Naive thymus-derived CD8-positive, alpha-beta T cell (primary cell): Measurements from ENCODE around the gene EID2B. TPM values are rescaled to one million over a fixed set of nuclear protein-coding genes. Genes with fewer than 3 reads are reported as not detected.

ENCODE experiments used
- ATAC-seq, 2 donors: fragments of 150-1000 bp; cut with Tn5 transposase in 1 of 2; sonication (Bioruptor Pico), chemical (Tn5 transposase) in 1 of 2; 1 replicate in 1 of 2; 2 replicates in 1 of 2; pipeline ENCODE4 v1.10.0; 2021; ENCODE audit warnings: mild to moderate bottlenecking in 2 of 2, moderate library complexity in 2 of 2
- POLR2A ChIA-PET: fragments of 350-600 bp; sonication (Branson Sonifier 250); formaldehyde crosslinking; loops from one replicate; lab custom pipeline; 2021; ENCODE audit warnings: antibody characterized with exemption; lab: Charles Lee
- DNase-seq, 10 donors: peaks; one replicate each; pipeline versions ENCODE4 v3.0.0 to v3.0.0-alpha.2; 2020 to 2022
- H3K27ac Mint-ChIP-seq, 10 donors: one replicate each; pipeline ENCODE4 v1.8.0; 2020 to 2022; ENCODE audit warnings: mild to moderate bottlenecking in 10 of 10, mixed read lengths in 10 of 10, moderate library complexity in 4 of 10, inconsistent platforms in 1 of 10
- H3K27me3 Mint-ChIP-seq, 5 donors: one replicate each; pipeline ENCODE4 v1.8.0; 2021 to 2022; ENCODE audit warnings: mixed read lengths in 5 of 5
- H3K36me3 Mint-ChIP-seq, 3 donors: one replicate each; pipeline ENCODE4 v1.8.0; 2020 to 2022; ENCODE audit warnings: mixed read lengths in 3 of 3, mild to moderate bottlenecking in 2 of 3, inconsistent platforms in 1 of 3
- H3K4me1 Mint-ChIP-seq, 4 donors: one replicate each; pipeline ENCODE4 v1.8.0; 2021 to 2022; ENCODE audit warnings: mixed read lengths in 4 of 4
- H3K4me3 Mint-ChIP-seq, 10 donors: one replicate each; pipeline ENCODE4 v1.8.0; 2020 to 2022; ENCODE audit warnings: mild to moderate bottlenecking in 10 of 10, mixed read lengths in 10 of 10, moderate library complexity in 6 of 10, inconsistent platforms in 1 of 10
- H3K9me3 Mint-ChIP-seq, 9 donors: one replicate each; pipeline ENCODE4 v1.8.0; 2020 to 2022; ENCODE audit warnings: mixed read lengths in 9 of 9, mild to moderate bottlenecking in 3 of 9, inconsistent platforms in 1 of 9, moderate library complexity in 1 of 9
- polyA plus RNA-seq, 3 donors: library from polyadenylated mRNA; unstranded; fragments of 300-500 nt; fragmentation: Illumina TruSeq; gene quantifications; one replicate each; pipeline ENCODE4 v1.2.3, GENCODE V29; 2021
- total RNA-seq, 8 experiments: library from RNA in 2 of 8; stranded (reverse) in 2 of 8; gene quantifications; one replicate each; pipeline ENCODE4 v1.2.3 and lab custom pipeline; 2021 to 2026

Gene EID2B
- total and polyA plus RNA-seq, 5 experiments from 2014 or later = 4.9 to 7.7 (median 6.4) TPM

- H3K27me3 Mint-ChIP-seq = no peaks in the 10 kb centered on the region
- H3K9me3 Mint-ChIP-seq = no peaks in the 10 kb centered on the region
- POLR2A ChIA-PET = interaction anchor here (0.6 kb wide), 1 partner anchor 87 kb away, joined by 4 read pairs; no protein-coding TSS in a partner anchor
- no peak overlapping the region for H3K4me3 Mint-ChIP-seq
- ATAC-seq (no peak), DNase-seq (no peak)
- no peak overlapping the region for H3K27ac Mint-ChIP-seq
- peaks cover 0 to 9% (median 0%) of the 10 kb centered on the region in 3 donors for H3K36me3 Mint-ChIP-seq
- H3K4me1 Mint-ChIP-seq = peaks cover 0 to 21% (median 4%) of the 10 kb centered on the region in 4 donors
Measured at GRCh38 chr19:39525205-39525604, 7.4 kb downstream of the EID2B start.

- Mint-ChIP-seq H3K36me3 (peaks cover 0 to 9% (median 0%) of the 10 kb centered on the region in 3 donors), H3K9me3 (no peaks in the 10 kb centered on the region), H3K27me3 (no peaks in the 10 kb centered on the region), H3K27ac (no peak overlapping the region), H3K4me1 (peaks cover 0 to 14% (median 4%) of the 10 kb centered on the region in 4 donors), H3K4me3 (no peak overlapping the region)
- POLR2A ChIA-PET = interaction anchor here (0.6 to 1.0 kb wide), 3 partner anchors 9 to 86 kb away, joined by 3 to 4 read pairs (median 4); partner anchors contain the start of gene SELENOV
- no peak for DNase-seq
- ATAC-seq = no peak
Measured at GRCh38 chr19:39524495-39524894, 8.2 kb downstream of the EID2B start.

- no peak overlapping the region for H3K27ac Mint-ChIP-seq
- no peak overlapping the region for H3K4me3 Mint-ChIP-seq
- ATAC-seq (no peak), DNase-seq (no peak)
- no peaks in the 10 kb centered on the region for H3K9me3 Mint-ChIP-seq
- H3K4me1 Mint-ChIP-seq = peaks cover 5 to 8% (median 6%) of the 10 kb centered on the region in 4 donors
- H3K36me3 Mint-ChIP-seq = no peaks in the 10 kb centered on the region
- POLR2A ChIA-PET = interaction anchor here (0.5 to 0.7 kb wide), 2 partner anchors 61 to 66 kb away, joined by 3 to 5 read pairs; no protein-coding TSS in a partner anchor
- H3K27me3 Mint-ChIP-seq = peaks cover 10 to 18% (median 13%) of the 10 kb centered on the region in 5 donors
Measured at GRCh38 chr19:39520541-39521484, 11.8 kb downstream of the EID2B start.

- no peak for DNase-seq
- Mint-ChIP-seq H3K27ac (peak overlapping the region in 1 of 10 donors; percentile 19), H3K4me1 (peaks cover 10 to 21% (median 15%) of the 10 kb centered on the region in 4 donors), H3K27me3 (peaks cover 14 to 35% (median 21%) of the 10 kb centered on the region in 5 donors), H3K4me3 (no peak overlapping the region), H3K36me3 (peaks cover 0 to 2% (median 0%) of the 10 kb centered on the region in 3 donors), H3K9me3 (no peaks in the 10 kb centered on the region)
- ATAC-seq = no peak
- POLR2A ChIA-PET = interaction anchor here (1.3 kb wide), 1 partner anchor 20 kb away, joined by 3 read pairs; no protein-coding TSS in a partner anchor
Measured at GRCh38 chr19:39518975-39519374, 13.7 kb downstream of the EID2B start.

GRCh38 chr19:39518458-39518857 is 14.2 kb downstream of the EID2B start:
- H3K36me3 Mint-ChIP-seq = peaks cover 0 to 2% (median 0%) of the 10 kb centered on the region in 3 donors
- DNase-seq (no peak), ATAC-seq (no peak)
- peaks cover 10 to 21% (median 15%) of the 10 kb centered on the region in 4 donors for H3K4me1 Mint-ChIP-seq
- peaks cover 16 to 40% (median 26%) of the 10 kb centered on the region in 5 donors for H3K27me3 Mint-ChIP-seq
- no peak overlapping the region for H3K4me3 Mint-ChIP-seq
- POLR2A ChIA-PET = interaction anchor here (1.3 kb wide), 1 partner anchor 21 kb away, joined by 3 read pairs; no protein-coding TSS in a partner anchor
- H3K9me3 Mint-ChIP-seq = no peaks in the 10 kb centered on the region
- no peak overlapping the region for H3K27ac Mint-ChIP-seq

- no peaks in the 10 kb centered on the region for H3K9me3 Mint-ChIP-seq
- POLR2A ChIA-PET = no interaction called here
- no peak for ATAC-seq
- peaks cover 16 to 46% (median 29%) of the 10 kb centered on the region in 5 donors for H3K27me3 Mint-ChIP-seq
- H3K27ac Mint-ChIP-seq = no peak overlapping the region
- H3K36me3 Mint-ChIP-seq = peaks cover 0 to 2% (median 0%) of the 10 kb centered on the region in 3 donors
- peaks cover 10 to 21% (median 15%) of the 10 kb centered on the region in 4 donors for H3K4me1 Mint-ChIP-seq
- peak overlapping the region in 4 of 10 donors; percentile 1 to 59 (median 36) for H3K4me3 Mint-ChIP-seq
- DNase-seq = no peak
Measured at GRCh38 chr19:39517432-39517831, 15.2 kb downstream of the EID2B start.

- ATAC-seq (no peak), DNase-seq (no peak)
- Mint-ChIP-seq H3K4me1 (peaks cover 10 to 21% (median 15%) of the 10 kb centered on the region in 4 donors), H3K27ac (peak overlapping the region in 5 of 10 donors; percentile 17 to 83 (median 55)), H3K9me3 (no peaks in the 10 kb centered on the region), H3K4me3 (peak overlapping the region; percentile 66 to 90 (median 74)), H3K27me3 (peaks cover 16 to 48% (median 30%) of the 10 kb centered on the region in 5 donors), H3K36me3 (peaks cover 0 to 2% (median 0%) of the 10 kb centered on the region in 3 donors)
- POLR2A ChIA-PET = interaction anchor here (0.6 to 1.1 kb wide), 3 partner anchors 14 to 24 kb away, joined by 3 read pairs; partner anchors contain the start of gene EID2
Measured at GRCh38 chr19:39516270-39516669, 16.4 kb downstream of the EID2B start.

- no peaks in the 10 kb centered on the region for H3K9me3 Mint-ChIP-seq
- H3K27ac Mint-ChIP-seq = peak overlapping the region in 5 of 10 donors; percentile 17 to 83 (median 55)
- peaks cover 0 to 2% (median 0%) of the 10 kb centered on the region in 3 donors for H3K36me3 Mint-ChIP-seq
- peak overlapping the region; percentile 66 to 90 (median 76) for H3K4me3 Mint-ChIP-seq
- H3K27me3 Mint-ChIP-seq = peaks cover 16 to 50% (median 30%) of the 10 kb centered on the region in 5 donors
- DNase-seq (peak in 2 of 10 donors; percentile 28 to 63), ATAC-seq (peak; percentile 54 to 73)
- H3K4me1 Mint-ChIP-seq = peaks cover 10 to 21% (median 15%) of the 10 kb centered on the region in 4 donors
- POLR2A ChIA-PET = interaction anchor here (0.6 to 1.2 kb wide), 5 partner anchors 9 to 80 kb away, joined by 3 to 4 read pairs (median 3); partner anchors contain the start of genes EID2 and RPS16
Measured at GRCh38 chr19:39515551-39516191, 17.0 kb downstream of the EID2B start.

GRCh38 chr19:39514840-39515550 is 17.7 kb downstream of the EID2B start, which contains the start of gene SELENOV:
TSS of gene SELENOV (plus strand) at chr19:39515139. CDS start at chr19:39515213, 74 bp downstream.
- peak within 1 kb of the TSS; percentile 68 to 90 (median 84) for H3K4me3 Mint-ChIP-seq
- no peaks in the 10 kb centered on the region for H3K9me3 Mint-ChIP-seq
- POLR2A ChIA-PET = interaction anchor here (1.0 to 1.2 kb wide), 2 partner anchors 9 to 79 kb away, joined by 3 to 4 read pairs; partner anchors contain the start of gene RPS16
- peaks cover 10 to 21% (median 15%) of the 10 kb centered on the region in 4 donors for H3K4me1 Mint-ChIP-seq
- H3K36me3 Mint-ChIP-seq = peaks cover 0 to 2% (median 0%) of the 10 kb centered on the region in 3 donors
- H3K27ac Mint-ChIP-seq = peak within 1 kb of the TSS in 4 of 10 donors; percentile 22 to 77 (median 63)
- ATAC-seq = peak; percentile 85 to 88
- H3K27me3 Mint-ChIP-seq = peaks cover 16 to 54% (median 33%) of the 10 kb centered on the region in 5 donors
- peak in 4 of 10 donors; percentile 38 to 66 (median 38) for DNase-seq

GRCh38 chr19:39512988-39513387 is 19.7 kb downstream of the EID2B start:
- POLR2A ChIA-PET = no interaction called here
- ATAC-seq (no peak), DNase-seq (no peak)
- H3K9me3 Mint-ChIP-seq = no peaks in the 10 kb centered on the region
- peaks cover 16 to 63% (median 40%) of the 10 kb centered on the region in 5 donors for H3K27me3 Mint-ChIP-seq
- H3K4me1 Mint-ChIP-seq = peaks cover 12 to 25% (median 18%) of the 10 kb centered on the region in 4 donors
- no peak overlapping the region for H3K4me3 Mint-ChIP-seq
- H3K27ac Mint-ChIP-seq = no peak overlapping the region
- H3K36me3 Mint-ChIP-seq = peaks cover 0 to 2% (median 0%) of the 10 kb centered on the region in 3 donors

GRCh38 chr19:39509233-39509632 is 23.4 kb downstream of the EID2B start:
- H3K4me3 Mint-ChIP-seq = peak overlapping the region in 2 of 10 donors; percentile 24 to 27
- H3K9me3 Mint-ChIP-seq = no peaks in the 10 kb centered on the region
- ATAC-seq (no peak), DNase-seq (no peak)
- no peaks in the 10 kb centered on the region for H3K36me3 Mint-ChIP-seq
- H3K27ac Mint-ChIP-seq = no peak overlapping the region
- H3K27me3 Mint-ChIP-seq = peaks cover 10 to 66% (median 40%) of the 10 kb centered on the region in 5 donors
- H3K4me1 Mint-ChIP-seq = peaks cover 15 to 24% (median 18%) of the 10 kb centered on the region in 4 donors
- POLR2A ChIA-PET = interaction anchor here (0.6 kb wide), 1 partner anchor 166 kb away, joined by 3 read pairs; no protein-coding TSS in a partner anchor
